Omental fat pad (tissue), 4 donors: ENCODE measurements around the gene CPNE6. TPM values are rescaled to one million over a fixed set of nuclear protein-coding genes. Genes with fewer than 3 reads are reported as not detected.

ENCODE experiments used
- ATAC-seq: fragments of 150-250 bp; one replicate; pipeline ENCODE4 v1.9.1; 2016; ENCODE audit warnings: mild to moderate bottlenecking, moderate library complexity; ENCODE audit not compliant: low FRiP score
- DNase-seq: peaks from one replicate; pipeline ENCODE4 v3.0.0-alpha.2; 2019; ENCODE audit warnings: low spot score
- CTCF ChIP-seq, 3 donors: fragments of 450-650 bp; IDR thresholded peaks; one replicate each; pipeline ENCODE4 v1.5.1; 2016 to 2017; ENCODE audit warnings: antibody characterized with exemption in 3 of 3, mild to moderate bottlenecking in 3 of 3, moderate library complexity in 2 of 3
- total RNA-seq, 4 donors: library from RNA; depleted of rRNA; stranded (reverse); fragments of >200 nt; gene quantifications; one replicate each; pipeline ENCODE4 v1.1.0, GENCODE V29; 2016

Gene CPNE6
- total RNA-seq, 4 donors from 2014 or later: not detected

- ATAC-seq (no peak), DNase-seq (no peak)
Observed at GRCh38 chr14:24066496-24067132, 4.7 kb upstream of the CPNE6 start.

GRCh38 chr14:24067133-24068082, 4.0 kb upstream of the CPNE6 start:
- ATAC-seq (no peak), DNase-seq (no peak)
- TF ChIP-seq CTCF (IDR thresholded peaks at IDR 0.05): no peak

More at GRCh38 chr14:24066496-24067132, 4.7 kb upstream of the CPNE6 start:
- TF ChIP-seq CTCF (IDR thresholded peaks at IDR 0.05): no peak

- no peak for TF ChIP-seq CTCF (IDR thresholded peaks at IDR 0.05)
- DNase-seq (no peak), ATAC-seq (no peak)
Observed at GRCh38 chr14:24068711-24069410, 2.5 kb upstream of the CPNE6 start.

- ATAC-seq (no peak), DNase-seq (no peak)
- no peak for TF ChIP-seq CTCF (IDR thresholded peaks at IDR 0.05)
Observed at GRCh38 chr14:24069411-24069735, 2.0 kb upstream of the CPNE6 start.

GRCh38 chr14:24070285-24071143, 848 bp upstream of the CPNE6 start:
- no peak for DNase-seq
- no peak for ATAC-seq
- TF ChIP-seq CTCF (IDR thresholded peaks at IDR 0.05): no peak

- ATAC-seq (no peak), DNase-seq (no peak)
- no peak for TF ChIP-seq CTCF (IDR thresholded peaks at IDR 0.05)
Observed at GRCh38 chr14:24071836-24072430, 571 bp downstream of the CPNE6 start.
